NCI-H1105 (cell line): ENCODE measurements around the gene C11orf87.
A peak's percentile ranks its signal among the peaks of the same experiment; 100 is the strongest.

ENCODE experiments used
- DNase-seq: peaks from one replicate; lab custom pipeline; 2025; lab: John Stamatoyannopoulos, UW

The C11orf87 gene

DNA sequence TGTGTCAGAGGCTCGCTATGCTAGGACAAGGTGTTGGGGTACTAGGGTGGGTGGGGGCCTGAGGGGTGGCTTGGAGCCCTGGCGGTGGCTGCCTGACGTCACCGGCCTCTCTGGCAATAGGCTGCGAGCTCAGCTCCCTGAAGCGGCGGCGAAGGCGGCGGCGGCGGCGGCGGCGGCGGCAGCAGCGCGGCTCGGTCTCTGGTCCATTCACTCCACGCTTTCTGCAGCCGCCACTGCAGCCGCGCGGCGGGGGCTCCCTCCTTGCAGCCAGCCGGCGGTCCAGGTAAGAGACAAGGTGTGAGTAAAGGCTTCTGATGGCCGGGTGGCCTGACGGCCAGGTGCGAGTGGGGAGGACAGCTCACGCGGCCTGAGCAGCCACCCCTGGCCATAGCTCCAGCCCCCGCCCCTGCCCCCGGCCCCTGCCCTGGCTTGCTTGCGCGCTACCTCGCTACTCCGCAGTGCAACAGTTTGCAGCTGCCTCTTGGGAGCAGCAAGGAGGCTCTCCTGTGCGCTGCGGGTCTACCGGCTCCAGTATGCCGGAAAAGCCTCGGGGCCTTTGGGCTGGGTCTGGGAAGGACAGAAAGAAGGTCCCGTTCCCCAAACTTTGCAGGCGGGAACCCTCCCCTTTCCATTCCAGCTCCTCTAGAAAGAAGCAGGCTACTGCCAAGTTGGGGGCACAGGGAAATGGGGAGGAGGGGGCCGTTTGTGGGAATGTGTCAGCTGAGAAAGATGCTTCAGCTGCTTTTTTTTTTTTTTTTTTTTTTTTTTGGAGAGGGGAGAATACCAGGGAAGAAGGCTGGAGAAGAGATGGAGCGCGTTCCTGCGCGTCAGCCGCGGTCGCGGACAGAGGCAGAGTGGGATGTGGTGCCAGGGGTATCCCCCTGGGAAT lies at the start of gene C11orf87:
C11orf87 (plus strand) TSS at position 210 of the 889 bp plus-strand sequence. CDS start 1,444 bp downstream, outside the sequence.
- peak; percentile 33 for DNase-seq

DNA sequence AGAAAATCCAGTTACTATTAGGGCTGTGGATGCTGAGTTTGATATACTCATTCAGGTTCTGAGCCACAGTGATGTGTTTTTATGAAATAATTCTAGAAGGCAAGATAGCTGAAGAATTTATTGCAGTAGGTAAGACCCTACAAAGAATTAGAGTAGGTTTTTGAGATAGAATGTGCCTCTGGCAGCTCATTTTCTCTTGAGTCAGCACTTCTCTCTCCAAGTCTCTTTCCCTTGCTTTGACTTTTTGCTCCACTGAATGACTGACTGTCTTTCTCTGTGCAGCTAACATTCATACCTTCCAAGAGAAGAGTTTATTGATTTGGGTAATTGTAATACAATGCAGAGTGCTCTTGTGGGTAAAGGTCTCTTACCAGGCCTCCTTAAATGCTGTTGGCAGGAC lies 48.0 kb upstream of the C11orf87 start:
- no peak for DNase-seq

DNA sequence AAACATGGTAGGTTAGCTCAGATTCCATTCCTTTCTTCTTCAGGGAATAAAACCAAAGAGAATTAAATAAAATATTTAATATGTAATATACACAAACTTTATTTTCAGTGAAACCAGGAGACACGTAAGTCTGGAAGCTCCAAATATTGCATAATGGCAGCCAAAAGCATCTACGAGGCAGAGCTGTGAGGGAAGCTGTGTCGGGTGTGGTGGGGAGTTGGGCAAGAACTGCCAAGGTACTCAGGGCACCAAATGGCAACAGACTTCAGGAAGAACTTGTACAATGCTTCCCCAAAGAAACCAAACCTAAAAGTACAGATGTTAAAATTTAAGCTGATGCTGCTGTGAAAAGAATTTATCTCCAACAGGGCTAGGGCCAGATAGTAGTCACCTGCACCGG lies 47.5 kb upstream of the C11orf87 start:
- DNase-seq: no peak

DNA sequence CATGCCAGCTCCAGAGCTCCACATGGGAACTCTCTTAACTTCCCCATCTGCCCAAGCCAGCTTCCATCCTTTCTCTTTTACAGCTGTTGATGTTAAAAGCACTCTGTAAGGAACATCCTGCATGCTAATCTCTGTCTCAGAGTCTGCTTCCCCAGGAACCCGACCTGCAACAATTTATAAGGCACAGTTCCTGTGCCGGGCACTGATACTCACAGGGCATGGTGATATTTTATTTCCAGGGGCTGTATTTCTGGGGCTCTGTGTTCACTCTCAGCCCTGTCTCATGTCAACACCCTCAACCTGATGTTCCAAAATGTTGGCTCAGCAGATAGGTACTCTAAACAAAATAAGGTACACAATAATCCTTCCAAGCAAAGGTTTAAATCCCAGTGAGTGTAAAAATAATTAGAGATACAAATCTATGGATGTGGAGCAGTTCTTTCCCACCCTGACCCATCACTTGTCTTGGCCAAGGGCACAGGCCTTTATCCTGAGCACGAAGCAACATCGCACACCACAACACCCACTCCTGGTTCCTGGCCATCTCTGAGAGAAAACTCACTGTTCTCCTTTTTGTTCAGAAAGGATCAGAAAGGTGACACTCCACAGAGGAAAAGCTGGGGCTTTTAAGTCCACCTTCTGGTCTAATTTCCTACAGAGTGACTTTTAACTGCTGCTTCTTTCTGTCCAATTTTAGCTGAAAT lies 44.8 kb upstream of the C11orf87 start:
- DNase-seq: no peak

DNA sequence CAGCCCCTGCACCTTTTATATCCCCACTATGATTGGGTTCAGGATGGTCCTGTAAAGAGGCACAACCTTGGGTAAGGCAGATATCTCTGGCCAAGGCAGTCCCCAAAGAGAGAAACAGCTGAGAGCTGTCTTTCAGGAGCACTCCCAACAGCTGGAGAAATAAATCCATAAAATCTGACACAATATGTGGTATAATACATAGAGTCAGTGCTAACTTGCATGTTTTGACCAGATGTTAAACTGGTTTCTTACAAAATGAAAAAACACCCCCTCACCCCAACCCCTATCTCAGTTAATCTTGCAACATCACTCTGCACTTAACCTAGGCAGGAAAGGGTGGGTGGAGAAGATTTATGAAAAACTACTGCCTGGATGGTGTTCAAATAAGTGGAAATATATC lies 44.0 kb upstream of the C11orf87 start:
- DNase-seq: no peak

DNA sequence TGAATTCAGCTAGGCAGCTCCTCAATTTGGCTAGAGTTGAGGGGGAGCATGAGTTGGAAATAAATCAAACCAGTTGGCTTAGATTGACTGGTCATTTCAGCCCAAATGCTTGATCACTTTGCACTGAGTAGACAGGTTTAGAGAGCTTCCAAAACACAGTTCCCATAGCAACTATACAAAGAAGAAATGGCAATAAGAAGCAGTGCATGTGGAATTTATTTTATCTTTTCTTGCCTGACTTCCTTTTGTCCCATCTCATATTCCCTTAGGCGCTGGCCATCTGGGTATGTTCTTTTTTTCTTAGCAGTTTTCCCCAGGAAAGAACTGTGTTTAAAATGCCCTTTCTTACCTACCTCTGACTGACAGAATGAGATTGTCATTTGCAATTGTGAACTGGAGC lies 38.7 kb upstream of the C11orf87 start:
- no peak for DNase-seq

DNA sequence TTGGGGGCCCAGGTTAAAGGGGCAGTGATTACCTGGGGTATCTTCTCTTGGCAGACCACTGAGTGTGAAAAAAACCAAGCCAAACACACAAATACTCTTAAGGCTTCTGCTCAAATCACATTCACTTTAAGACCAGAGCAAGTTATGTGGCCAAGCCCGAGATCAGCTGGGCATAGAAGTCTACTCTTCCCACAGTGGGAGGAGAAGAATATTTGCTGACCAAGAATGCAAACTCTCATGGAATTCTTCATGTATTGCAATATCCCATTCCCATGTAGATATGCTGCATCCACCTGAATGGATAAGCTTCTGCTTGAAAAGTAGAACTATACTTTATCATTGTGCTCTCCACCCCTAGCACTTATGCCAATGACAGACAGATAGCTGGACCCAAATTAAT lies 37.1 kb upstream of the C11orf87 start:
- no peak for DNase-seq

DNA sequence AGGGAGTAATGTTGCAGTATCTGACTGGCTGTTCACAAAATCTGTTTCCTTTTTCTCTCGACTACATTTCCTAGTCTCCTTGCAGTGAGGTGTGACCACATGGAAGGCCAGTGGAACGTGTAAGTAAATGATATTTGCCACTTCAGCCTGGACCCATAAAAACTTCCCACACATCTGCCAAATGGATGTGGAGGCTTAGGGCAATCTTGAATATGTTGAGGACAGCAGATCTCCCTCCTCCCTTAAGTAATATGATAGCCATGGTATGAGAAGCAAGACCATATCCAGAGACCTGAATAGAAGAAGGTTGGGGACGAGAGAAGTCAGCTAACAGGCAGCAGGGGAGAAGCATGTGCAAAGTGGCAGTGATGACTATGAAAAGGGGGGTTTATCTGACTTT lies 33.0 kb upstream of the C11orf87 start:
- no peak for DNase-seq

DNA sequence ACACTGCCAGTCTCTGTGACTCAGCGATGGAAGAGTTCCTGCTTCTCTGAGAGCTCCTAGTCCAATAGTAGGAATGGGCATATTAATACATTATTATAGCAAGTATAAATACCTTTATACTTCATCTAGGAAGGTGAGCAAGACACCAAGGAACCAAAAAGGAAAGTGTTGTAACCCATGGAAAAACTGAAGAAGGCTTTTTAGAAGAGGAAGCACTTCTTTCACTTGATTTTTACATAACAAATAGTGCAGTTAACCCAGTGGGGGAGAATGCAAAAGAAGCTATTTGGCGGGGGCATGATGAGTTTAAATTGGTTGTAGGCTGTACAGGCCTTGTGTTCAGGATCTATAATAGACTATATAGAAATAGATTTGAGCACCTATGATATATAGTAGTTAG lies 31.2 kb upstream of the C11orf87 start:
- no peak for DNase-seq

DNA sequence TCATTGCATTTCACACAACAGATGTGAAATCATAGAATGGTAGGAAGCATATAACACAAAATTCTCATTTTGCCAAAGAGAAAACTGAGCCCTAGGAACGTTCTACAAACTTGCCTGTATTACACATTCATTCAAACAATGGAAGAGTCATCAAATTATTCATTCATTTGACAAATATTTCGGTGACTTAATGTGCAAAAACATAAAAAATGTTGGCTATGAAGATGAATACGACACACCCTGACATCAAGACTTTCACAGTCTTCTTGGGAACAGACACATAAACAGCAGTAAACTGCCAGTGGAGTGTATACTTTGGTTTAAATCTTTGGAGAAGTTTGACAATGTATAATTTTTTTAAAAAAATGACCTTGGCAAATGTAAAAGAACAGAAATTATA lies 20.4 kb upstream of the C11orf87 start:
- no peak for DNase-seq

DNA sequence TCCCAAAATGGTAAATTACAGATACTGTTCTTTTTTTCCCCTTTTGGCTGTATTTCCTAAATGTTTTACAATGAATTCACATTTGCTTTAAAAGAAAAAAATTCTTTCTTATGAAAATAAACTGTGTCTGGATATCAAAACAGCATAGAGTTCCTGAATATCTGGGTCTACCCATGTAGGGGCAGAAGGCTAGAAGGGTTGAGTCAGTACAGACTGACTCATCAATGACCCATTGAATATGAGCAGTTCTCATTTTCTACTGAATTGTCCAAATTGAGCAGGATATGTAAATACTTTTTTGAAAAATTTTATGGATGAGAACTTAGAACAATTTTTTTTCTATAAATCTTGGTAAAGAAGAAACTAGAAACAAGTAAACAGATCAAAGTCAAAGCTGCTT lies 16.3 kb upstream of the C11orf87 start:
- DNase-seq: no peak

DNA sequence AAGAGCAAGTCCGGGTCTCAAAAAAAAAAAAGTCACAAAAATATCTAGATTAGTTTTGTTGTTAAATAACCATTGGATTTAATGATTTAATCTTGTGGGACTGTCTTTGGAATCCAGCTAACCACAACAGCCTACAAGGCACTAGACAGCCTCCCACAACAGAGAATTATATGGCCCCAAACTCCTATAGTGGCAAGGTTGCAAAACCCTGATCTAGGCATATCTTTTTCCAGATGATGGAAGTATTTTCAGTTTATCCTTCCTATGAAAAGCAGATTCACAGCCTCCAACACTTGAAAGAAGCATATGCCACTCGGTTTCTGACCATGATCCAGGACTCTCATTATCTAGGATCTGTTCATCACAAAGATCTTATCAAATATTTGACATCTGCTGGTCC lies 5.4 kb upstream of the C11orf87 start:
- no peak for DNase-seq

DNA sequence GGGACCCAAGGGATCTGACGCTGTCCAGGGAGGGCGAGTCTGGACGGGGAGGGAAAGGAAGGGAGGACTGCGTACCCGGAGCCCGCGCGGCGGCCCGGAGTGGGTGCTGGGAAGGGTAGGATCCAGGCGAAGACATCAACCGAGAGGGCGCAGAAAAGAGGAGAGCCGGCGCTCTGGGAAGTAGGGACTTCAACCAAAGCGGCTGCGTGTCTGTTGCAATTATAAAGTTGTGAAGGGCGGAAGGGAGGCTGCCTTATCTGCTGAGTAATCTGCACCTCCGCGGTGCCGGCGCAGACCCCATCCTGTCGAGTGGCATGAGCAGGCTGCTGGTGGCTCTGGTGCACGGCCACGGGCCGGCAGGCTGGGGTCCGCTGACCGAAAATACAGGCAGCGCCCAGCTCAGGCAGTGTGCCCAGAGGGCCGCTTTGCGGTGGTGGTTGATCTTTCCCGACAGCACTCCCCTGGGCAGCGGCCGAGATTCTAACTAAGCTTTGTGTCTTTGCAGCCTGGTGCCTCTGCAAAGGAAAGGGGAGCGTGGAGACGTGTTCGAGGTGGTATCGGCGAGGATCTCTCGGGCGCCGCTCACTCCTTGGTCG lies 978 bp downstream of the C11orf87 start:
- DNase-seq: peak; percentile 44

DNA sequence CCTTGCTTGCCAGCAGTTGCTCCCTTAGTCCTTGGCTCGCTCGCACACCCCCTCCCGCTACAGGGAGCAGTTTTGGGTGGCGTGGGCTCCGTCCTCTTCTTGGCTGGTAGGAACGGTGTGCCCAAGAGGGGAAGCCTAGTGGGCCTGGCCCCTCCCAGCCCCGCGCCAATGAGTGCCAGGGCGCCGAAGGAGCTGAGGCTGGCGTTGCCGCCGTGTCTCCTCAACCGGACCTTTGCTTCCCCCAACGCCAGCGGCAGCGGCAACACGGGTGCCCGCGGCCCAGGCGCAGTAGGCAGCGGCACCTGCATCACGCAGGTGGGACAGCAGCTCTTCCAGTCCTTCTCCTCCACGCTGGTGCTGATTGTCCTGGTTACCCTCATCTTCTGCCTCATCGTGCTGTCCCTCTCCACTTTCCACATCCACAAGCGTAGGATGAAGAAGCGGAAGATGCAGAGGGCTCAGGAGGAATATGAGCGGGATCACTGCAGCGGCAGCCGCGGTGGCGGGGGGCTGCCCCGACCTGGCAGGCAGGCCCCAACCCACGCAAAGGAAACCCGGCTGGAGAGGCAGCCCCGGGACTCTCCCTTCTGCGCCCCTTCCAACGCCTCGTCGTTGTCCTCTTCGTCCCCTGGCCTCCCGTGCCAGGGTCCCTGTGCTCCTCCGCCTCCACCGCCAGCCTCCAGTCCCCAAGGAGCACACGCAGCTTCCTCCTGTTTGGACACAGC lies 1.6 kb downstream of the C11orf87 start:
- peak; percentile 44 for DNase-seq

DNA sequence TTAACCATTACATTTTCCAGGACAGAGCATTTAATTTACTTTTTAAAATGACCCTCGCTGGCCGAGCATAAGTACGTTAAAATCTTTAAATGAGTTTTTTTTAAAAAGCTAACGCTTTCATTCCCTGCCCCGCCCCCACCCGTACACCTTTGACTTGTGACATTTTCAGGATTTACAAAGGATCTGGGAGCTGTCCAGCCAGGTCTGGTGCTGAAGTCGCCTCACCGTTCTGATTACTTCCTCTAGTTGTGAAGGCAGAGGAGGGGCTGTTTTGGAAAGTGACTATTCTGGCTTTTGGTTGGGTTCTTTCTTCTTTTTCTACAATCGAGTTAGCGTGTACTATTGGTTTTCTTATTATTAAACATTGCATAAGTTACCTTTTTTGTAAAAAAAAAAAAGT lies 2.9 kb downstream of the C11orf87 start:
- no peak for DNase-seq

DNA sequence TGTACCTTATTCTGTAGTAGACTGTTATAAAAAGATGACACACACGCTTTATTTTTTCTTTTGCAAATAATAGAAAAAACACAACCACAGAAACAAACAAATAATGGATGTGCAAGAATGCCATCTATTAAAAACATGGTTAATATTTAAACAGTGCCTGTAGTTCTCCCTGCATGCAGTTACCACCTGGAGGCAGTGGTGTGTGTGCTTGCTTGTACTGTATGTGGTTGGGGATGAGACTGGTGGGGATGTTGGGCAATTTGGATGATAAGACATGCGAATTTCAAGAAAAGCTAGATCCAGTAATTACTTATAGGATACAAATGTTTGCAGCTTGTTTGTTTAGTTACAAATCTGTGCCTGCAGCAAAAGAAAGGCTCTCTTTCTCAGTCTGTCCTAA lies 3.6 kb downstream of the C11orf87 start:
- DNase-seq: no peak

DNA sequence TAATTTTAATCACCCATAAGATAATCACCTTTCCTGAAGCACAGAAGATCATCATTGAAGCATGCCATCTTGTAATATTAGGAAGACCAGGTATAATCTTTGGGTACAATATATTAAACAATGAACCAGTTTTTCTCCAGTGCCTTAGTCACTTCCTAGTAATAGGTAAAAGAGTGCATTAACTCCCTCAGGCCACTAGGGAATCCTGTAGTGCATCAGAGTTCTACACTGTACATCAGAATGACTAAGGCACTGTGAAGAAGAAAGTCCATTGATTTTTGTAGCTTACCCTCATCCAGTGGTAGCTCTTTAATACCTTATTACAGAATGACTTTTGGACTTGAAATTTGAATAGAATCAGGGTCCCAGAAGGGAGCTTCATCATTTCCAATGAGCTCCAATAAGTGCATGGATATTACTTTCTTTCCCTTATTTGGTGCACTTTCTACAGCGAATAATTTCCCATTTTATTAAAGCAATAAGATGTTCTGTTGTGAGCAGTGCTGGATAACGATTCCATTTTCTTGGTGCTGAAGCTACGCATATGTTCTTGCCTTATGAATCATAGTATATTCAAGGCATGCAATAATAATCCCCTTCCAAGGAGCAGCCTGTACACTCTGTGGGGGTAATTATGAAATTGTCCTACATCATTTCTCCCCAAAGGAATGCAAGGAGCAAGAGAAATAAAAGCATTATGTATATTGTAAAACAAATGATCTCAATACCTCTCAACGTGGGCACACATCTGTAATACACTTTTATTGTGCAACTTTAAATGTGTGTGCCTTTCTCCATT lies 4.7 kb downstream of the C11orf87 start:
- DNase-seq: no peak

DNA sequence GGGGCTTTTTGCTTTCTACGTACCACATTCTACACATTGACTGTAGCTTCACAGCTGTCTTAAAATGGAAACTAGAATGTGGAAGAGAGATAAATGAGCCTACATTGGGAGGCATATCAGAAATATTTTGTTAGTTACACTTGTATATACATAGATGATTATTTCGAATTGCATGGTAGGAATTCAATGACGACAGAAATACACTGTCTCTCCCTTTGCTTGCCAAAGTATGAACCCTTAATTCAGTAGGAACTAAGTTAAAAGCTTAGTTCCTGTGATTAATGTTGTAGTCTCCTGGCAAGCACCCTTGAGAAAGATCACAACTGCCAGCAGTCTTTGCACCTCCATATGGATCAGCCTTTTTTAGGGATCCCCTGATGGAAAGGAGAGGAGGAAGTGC lies 10.1 kb downstream of the C11orf87 start:
- DNase-seq: no peak

DNA sequence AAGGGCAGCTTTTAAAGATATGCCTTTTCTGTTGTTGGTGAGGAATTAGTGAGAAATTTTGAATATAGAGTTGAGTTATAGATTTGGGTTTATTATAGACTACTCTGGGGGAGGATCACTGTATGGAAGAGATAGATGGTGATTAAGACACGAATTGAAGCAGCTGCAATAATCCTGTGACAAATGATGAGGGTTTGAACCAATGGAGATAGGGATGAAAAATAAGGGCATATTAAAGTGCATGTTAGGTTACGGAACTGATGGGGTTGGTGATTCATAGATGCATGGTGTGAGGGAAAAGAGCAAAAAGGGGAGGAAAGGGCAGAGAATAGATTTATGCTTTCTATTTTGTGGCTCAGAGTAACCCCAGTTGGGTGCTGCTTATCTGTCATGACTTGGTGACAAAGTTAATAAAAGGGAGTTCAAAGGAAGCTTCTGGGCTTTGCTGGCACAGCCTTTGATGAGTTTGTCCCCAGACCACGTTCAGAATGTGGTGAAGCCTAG lies 11.8 kb downstream of the C11orf87 start:
- no peak for DNase-seq

DNA sequence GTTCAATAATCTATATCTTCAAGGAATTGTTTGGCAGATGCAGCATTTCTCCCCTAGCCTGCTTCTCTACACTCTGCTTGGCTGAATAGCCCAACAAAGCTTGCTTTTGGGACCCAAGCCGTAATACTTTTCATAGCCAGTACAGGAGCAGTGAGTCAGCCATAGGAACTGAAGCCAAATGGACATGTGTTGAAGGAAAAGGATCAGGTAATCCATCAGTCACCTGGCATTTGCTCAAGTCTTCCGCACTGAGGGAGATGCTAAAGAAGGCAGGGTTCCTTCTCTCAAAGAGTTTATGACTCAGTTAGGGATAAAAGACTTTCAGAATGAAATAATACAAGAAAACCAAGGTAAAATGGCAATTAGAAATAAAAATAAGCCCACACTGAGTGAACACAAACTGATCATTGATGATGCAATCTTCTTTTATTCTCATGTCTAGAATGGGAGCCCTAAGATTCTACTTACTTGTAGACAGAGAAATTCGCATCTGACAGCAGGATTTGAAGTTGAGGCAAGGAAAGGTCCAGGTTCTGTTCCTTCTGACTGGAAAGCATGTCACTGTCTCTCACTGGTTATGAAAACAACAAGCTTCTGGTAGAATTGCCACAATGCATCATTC lies 13.2 kb downstream of the C11orf87 start:
- DNase-seq: no peak

DNA sequence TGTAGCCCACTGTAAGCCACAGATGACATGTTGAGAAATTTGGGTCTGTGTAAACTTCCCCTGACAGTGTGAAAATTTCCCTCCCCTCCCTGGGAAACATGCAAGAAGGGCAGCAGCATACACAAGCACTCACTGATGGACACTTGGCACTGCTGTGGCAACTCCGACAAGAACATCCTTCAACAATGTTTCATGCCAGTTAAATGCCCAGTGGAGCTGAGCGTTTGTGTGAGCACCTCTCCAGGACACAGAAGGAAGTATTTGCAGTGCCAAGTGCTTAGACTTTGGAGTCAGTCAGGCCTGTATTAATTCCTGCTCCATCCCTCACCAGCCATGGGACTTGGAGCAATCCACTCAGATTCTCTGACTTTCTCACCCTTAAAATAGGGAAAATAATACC lies 17.7 kb downstream of the C11orf87 start:
- DNase-seq: no peak
